ENCODE results near the gene UBR3.

GRCh38 chr2:170088776-170089175, 261.5 kb downstream of the UBR3 start:
- no peak for TF ChIP-seq CTCF (IDR thresholded peaks at IDR 0.05; ENCODE audit: low read depth, low read length)
- TF ChIP-seq EZH2phosphoT487 (IDR thresholded peaks at IDR 0.05; ENCODE audit: low read depth) = no peak

Data from OCI-LY3 (cell line).